Mucosa of descending colon (tissue), 3 donors: Measurements from ENCODE around the gene HJURP. TPM values are rescaled to one million over a fixed set of nuclear protein-coding genes. Genes with fewer than 3 reads are reported as not detected.

Experiments used
- ATAC-seq: fragments of 200-7000 bp; cut with Tn5 transposase; one replicate; pipeline ENCODE4 v1.9.1; 2020; ENCODE audit warnings: mild to moderate bottlenecking, moderate library complexity
- DNase-seq, 3 donors: peaks; one replicate each; pipeline ENCODE4 v3.0.0-alpha.2; 2020
- H3K36me3 ChIP-seq: fragments of 200-600 bp; one replicate; pipeline ENCODE4 v1.8.0; 2021; ENCODE audit warnings: low read depth, mild to moderate bottlenecking
- H3K4me1 ChIP-seq: fragments of 200-600 bp; one replicate; pipeline ENCODE4 v1.8.0; 2021; ENCODE audit warnings: low read depth, mild to moderate bottlenecking
- H3K4me3 ChIP-seq: fragments of 200-600 bp; one replicate; pipeline ENCODE4 v1.8.0; 2021; ENCODE audit warnings: mild to moderate bottlenecking
- H3K9me3 ChIP-seq: fragments of 200-600 bp; one replicate; pipeline ENCODE4 v1.8.0; 2021; ENCODE audit warnings: mild to moderate bottlenecking
- intact Hi-C, 2 donors: fragments of 100-400 bp; cut with DNase I in 1 of 2; cut with micrococcal nuclease in 1 of 2; formaldehyde crosslinking; loops; one replicate each; pipeline versions ENCODE4 v1.11.0 to v1.11.1; 2022; cut with DNase I, micrococcal nuclease
- total RNA-seq, 3 donors: library from RNA; stranded (reverse); fragmentation: NEBNext Ultra II Directional in 2 of 3; extraction: Animal tissue kit (Norgen Biotek cat#: 25700) in 2 of 3; gene quantifications; one replicate each; pipeline versions ENCODE4 v1.2.1 to v1.2.4, GENCODE V29; 2021 to 2023
- TF ChIP-seq, protein P1 (sequence below): fragments of 200-600 bp; IDR thresholded peaks from one replicate; pipeline ENCODE4 v1.8.0; 2022; ENCODE audit warnings: antibody characterized with exemption, mild to moderate bottlenecking
- donor health status: DM: no; HTN: no; CAD: no; lungs with moderate emphysema.
- donor health status: DM: no; HTN: no; CAD: no.
- donor health status: DM: no; HTN: yes; CAD: no.

The HJURP gene
- total RNA-seq, 3 donors from 2014 or later: 1.7 to 9.8 (median 3.6) TPM

DNA sequence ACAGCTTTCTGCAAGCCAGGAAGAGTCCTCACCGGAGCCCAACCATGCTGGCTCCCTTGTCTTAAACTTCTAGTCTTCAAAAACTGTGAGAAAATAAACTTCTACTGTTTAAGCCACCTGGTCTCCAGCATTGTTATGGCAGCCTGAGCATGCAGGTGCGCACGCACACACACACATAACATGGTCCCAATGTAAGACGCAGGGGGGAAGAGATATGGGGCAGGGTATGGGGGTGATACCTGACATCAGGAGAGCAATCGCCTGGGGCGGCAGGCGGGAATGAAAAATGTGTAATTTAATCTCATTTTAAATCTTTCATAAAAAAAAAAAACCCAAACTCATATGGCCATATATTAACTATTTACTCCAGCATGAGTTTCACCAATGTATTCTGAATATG, 18.0 kb downstream of the HJURP start:
- ATAC-seq (no peak), DNase-seq (no peak)
- TF ChIP-seq, protein P1, sequence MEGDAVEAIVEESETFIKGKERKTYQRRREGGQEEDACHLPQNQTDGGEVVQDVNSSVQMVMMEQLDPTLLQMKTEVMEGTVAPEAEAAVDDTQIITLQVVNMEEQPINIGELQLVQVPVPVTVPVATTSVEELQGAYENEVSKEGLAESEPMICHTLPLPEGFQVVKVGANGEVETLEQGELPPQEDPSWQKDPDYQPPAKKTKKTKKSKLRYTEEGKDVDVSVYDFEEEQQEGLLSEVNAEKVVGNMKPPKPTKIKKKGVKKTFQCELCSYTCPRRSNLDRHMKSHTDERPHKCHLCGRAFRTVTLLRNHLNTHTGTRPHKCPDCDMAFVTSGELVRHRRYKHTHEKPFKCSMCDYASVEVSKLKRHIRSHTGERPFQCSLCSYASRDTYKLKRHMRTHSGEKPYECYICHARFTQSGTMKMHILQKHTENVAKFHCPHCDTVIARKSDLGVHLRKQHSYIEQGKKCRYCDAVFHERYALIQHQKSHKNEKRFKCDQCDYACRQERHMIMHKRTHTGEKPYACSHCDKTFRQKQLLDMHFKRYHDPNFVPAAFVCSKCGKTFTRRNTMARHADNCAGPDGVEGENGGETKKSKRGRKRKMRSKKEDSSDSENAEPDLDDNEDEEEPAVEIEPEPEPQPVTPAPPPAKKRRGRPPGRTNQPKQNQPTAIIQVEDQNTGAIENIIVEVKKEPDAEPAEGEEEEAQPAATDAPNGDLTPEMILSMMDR: no peak
- Histone ChIP-seq H3K4me3 (no peak overlapping the region), H3K36me3 (no peaks in the 10 kb centered on the region), H3K9me3 (no peaks in the 10 kb centered on the region), H3K4me1 (no peaks in the 10 kb centered on the region)
- intact Hi-C loops: no loop called here

DNA sequence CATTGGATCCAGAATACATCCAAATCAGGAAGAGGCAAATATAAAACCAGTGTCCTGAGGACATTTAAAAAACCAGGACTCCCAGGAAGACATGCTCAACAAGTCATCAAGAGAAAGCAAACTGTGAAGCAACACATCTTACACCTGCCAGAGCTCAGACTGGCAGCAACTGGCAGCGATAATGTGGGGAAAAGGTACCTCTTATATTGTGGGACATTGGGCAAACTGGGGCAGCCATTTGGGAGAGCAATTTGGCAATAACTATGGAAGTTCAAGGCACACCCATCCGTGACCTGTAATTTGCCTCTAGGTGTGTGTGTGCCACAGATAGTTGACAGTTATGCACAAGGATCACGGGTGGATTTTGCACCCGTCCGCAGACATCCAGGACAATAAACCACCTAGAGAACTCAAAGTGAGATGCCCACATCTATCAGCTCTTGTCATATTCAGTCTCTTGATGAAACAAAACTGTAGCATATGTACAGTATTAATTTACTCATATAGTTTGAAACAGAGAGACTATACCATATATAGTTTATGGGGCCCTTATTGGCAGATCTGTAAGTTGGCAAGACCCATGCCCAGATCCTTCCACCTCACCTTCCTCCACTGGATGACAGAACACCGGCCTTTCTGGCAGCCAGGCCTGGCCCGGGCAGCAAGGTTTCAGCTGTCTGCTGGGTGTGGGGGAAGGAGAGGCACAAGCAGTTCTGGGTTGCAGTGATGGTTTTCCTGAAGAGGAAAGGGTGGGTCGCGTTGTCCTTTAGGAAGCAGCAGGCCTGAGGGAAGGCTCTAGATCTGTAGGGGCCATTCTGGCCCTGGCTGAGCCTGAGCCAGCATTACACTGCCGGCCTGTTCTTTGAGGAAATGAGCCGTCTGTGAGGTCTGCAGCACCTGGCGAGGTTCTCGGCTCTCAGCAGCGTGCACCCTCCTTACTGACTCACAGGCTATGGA, 18.8 kb downstream of the HJURP start:
- no peak overlapping the region for H3K4me3 ChIP-seq
- H3K4me1 ChIP-seq: no peaks in the 10 kb centered on the region
- TF ChIP-seq, protein P1: no peak
- H3K9me3 ChIP-seq: no peaks in the 10 kb centered on the region
- no peak for DNase-seq
- H3K36me3 ChIP-seq: no peaks in the 10 kb centered on the region
- ATAC-seq: no peak
- intact Hi-C loops: no loop called here

DNA sequence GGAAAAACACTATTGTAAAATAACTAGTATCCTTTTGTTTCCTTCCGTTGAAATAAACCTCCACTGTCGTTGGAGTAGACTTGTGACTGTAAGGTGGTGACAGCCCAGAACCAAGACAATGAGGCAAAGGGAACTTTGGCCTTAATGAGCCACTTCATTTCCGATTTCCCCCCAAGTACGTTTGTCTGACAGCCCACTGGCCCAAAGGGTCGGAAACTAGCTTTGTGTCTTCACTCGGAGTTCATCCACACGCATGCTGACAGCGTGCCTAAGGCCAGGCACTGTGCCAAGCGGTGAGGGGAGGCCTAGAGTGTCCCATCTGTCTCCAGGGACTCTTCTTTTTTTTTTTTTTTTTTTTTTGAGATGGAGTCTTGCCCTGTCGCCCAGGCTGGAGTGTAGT, 21.0 kb downstream of the HJURP start:
- H3K4me1 ChIP-seq: no peaks in the 10 kb centered on the region
- no peak for DNase-seq
- intact Hi-C loops: no loop called here
- ATAC-seq: no peak
- TF ChIP-seq, protein P1: no peak
- no peaks in the 10 kb centered on the region for H3K36me3 ChIP-seq
- H3K9me3 ChIP-seq: no peaks in the 10 kb centered on the region
- no peak overlapping the region for H3K4me3 ChIP-seq

DNA sequence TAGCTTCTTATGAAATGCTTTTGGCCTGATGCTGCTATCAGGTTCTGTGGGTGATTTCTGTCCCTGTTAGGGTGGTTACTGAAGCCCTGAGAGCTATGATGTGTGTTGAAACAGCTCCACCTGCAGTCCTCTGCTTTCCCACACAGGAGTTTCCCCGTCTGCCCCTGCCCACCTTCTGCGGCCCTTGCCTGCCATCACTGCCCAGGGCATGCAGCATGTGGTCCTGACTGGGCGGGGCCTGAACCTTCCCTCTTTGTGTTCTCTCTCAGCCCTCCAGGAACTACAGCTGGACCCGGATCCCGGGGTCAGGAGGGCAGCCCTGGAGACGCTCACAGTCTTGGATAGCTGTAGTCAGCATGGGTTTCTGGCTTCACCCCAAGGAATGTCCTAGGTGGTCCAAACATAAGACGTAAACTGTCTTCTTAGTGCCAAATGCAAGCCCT, 21.4 kb downstream of the HJURP start:
- intact Hi-C loops: no loop called here
- TF ChIP-seq, protein P1: no peak
- no peak overlapping the region for H3K4me3 ChIP-seq
- no peaks in the 10 kb centered on the region for H3K9me3 ChIP-seq
- no peaks in the 10 kb centered on the region for H3K36me3 ChIP-seq
- H3K4me1 ChIP-seq: no peaks in the 10 kb centered on the region
- peak; percentile 76 for ATAC-seq
- peak in 1 of 3 donors; percentile 53 for DNase-seq

DNA sequence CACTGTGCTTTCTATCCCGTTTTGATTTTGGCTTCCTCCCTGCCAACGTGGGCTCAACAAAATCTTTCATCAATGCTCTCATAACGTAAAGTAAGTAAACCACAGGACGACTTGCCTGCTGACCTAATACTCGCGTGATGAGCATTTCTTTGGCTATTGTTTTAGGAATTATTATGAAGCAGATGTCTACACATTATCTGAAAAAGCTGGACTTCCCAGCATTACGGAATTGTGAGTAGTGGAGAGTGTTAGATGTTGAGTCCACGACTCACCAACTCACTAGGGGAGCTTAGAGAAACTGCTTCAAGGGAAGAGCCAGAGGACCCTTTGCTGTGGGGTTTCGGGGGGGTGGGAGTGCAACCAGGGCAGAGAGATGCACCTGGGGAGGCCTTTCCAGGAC, 21.9 kb downstream of the HJURP start:
- DNase-seq: no peak
- no peaks in the 10 kb centered on the region for H3K36me3 ChIP-seq

More for the DNA sequence above, 21.9 kb downstream of the HJURP start:
- no peaks in the 10 kb centered on the region for H3K9me3 ChIP-seq
- no peak for ATAC-seq
- TF ChIP-seq, protein P1: no peak
- intact Hi-C loops: no loop called here
- no peak overlapping the region for H3K4me3 ChIP-seq
- H3K4me1 ChIP-seq: no peaks in the 10 kb centered on the region
